ENCODE data around the gene C6orf120. TPM values are rescaled to one million over a fixed set of nuclear protein-coding genes. Genes with fewer than 3 reads are reported as not detected.

The C6orf120 gene
- total and polyA plus RNA-seq, 2 of the 13 experiments (the other 11 are each of a cell fraction or from before 2014, with no cell fraction given) = 21.7 to 29.9 TPM

DNA sequence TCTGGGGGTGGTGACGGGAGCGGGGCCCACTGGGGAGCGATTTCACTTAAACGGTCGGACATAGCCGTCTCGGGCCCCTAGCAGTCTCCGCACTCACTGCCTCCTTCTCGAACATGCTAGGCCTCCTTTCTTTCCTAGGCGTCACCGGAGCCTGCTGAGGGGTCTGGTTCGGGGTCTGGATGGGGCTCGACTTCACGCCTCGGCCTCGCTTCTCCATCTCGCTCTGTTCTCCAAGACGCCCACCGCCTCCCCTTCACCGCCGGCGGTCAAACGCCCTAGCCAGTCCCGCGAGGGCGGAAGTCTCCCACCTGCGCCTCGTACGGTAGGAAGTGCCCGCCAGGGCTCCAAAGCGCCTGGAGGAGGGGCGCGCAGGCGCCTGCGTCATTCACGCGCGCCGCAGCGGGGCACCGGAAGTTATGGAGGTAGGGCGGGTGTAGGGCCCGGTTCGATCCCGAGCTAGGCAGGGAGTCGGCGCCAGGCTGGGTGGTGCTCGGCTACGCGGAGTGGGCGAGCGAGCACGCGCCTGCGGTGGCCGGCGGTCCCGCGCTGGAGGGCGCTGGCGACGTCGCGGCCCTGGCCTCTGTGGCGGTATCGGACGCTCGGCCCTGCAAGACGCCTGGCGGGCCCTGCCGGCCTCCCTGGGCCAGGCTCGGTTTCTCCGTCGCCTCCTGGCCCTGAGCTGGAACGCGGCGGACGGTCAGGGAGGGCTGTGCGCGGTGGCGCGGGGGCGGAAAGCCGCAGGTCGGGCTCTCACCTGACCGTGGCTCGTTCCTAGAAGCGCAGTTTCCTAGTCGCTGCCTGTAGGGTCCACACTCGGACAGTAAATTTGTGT, 49.5 kb downstream of the C6orf120 start, which contains the start of the genes DYNLT2 and ERMARD (continued):
- TF ChIP-seq, protein P1, sequence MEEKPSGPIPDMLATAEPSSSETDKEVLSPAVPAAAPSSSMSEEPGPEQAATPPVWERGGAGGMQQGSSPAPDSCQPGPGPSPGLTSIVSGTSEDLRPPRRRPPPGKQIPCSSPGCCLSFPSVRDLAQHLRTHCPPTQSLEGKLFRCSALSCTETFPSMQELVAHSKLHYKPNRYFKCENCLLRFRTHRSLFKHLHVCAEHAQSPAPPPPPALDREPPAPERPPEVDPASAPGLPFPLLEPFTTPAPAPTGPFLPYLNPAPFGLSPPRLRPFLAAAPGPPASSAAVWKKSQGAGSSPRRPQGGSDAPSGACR (CRISPR knock-in tag; IDR thresholded peaks at IDR 0.05) = peak; percentile 99; the same call in 1 of the 2 replicates
- TF ChIP-seq NCOA2 (CRISPR knock-in tag; IDR thresholded peaks at IDR 0.05) (peak; percentile 66), PRMT3 (CRISPR knock-in tag; IDR thresholded peaks at IDR 0.05; ENCODE audit: borderline replicate concordance, low read depth) (no peak; the same call in 1 of the 2 replicates), ZNF569 (CRISPR knock-in tag; IDR thresholded peaks at IDR 0.05; ENCODE audit: borderline replicate concordance) (peak; percentile 28), ZSCAN20 (CRISPR knock-in tag; IDR thresholded peaks at IDR 0.05; ENCODE audit: borderline replicate concordance) (peak; percentile 98), GZF1 (CRISPR knock-in tag; IDR thresholded peaks at IDR 0.05) (peak; percentile 93), RARG (CRISPR knock-in tag; IDR thresholded peaks at IDR 0.05; ENCODE audit: low read depth) (no peak), CC2D1A (CRISPR knock-in tag; IDR thresholded peaks at IDR 0.05) (no peak), BHLHE40 (IDR thresholded peaks at IDR 0.05; ENCODE audit: low read length) (peak; percentile 41), KDM4B (CRISPR knock-in tag; IDR thresholded peaks at IDR 0.05) (peak; percentile 90; the same call in 1 of the 2 replicates), POLR2AphosphoS5 (IDR thresholded peaks at IDR 0.05; ENCODE audit: low read depth, low read length) (peak; percentile 97), KLF16 (CRISPR knock-in tag; IDR thresholded peaks at IDR 0.05) (peak; percentile 71 to 96; a peak in 2 of 4 replicates), ZSCAN12 (CRISPR knock-in tag; IDR thresholded peaks at IDR 0.05) (peak; percentile 96), ZNF34 (CRISPR knock-in tag; IDR thresholded peaks at IDR 0.05; ENCODE audit: borderline replicate concordance) (peak; percentile 96; the same call in 1 of the 2 replicates), ARNT (IDR thresholded peaks at IDR 0.05) (no peak), TMF1 (CRISPR knock-in tag; IDR thresholded peaks at IDR 0.05; ENCODE audit: low read depth) (peak; percentile 95), ZNF883 (CRISPR knock-in tag; IDR thresholded peaks at IDR 0.05; ENCODE audit: not compliant biosample characterization) (peak; percentile 96), SIX1 (CRISPR knock-in tag; IDR thresholded peaks at IDR 0.05; ENCODE audit: borderline replicate concordance) (no peak; the same call in 1 of the 2 replicates), ZNF484 (CRISPR knock-in tag; IDR thresholded peaks at IDR 0.05; ENCODE audit: borderline replicate concordance, low read depth) (no peak), ZNF562 (CRISPR knock-in tag; IDR thresholded peaks at IDR 0.05; ENCODE audit: borderline replicate concordance) (no peak), ZNF549 (CRISPR knock-in tag; IDR thresholded peaks at IDR 0.05) (no peak)
- TF ChIP-seq, protein P2, sequence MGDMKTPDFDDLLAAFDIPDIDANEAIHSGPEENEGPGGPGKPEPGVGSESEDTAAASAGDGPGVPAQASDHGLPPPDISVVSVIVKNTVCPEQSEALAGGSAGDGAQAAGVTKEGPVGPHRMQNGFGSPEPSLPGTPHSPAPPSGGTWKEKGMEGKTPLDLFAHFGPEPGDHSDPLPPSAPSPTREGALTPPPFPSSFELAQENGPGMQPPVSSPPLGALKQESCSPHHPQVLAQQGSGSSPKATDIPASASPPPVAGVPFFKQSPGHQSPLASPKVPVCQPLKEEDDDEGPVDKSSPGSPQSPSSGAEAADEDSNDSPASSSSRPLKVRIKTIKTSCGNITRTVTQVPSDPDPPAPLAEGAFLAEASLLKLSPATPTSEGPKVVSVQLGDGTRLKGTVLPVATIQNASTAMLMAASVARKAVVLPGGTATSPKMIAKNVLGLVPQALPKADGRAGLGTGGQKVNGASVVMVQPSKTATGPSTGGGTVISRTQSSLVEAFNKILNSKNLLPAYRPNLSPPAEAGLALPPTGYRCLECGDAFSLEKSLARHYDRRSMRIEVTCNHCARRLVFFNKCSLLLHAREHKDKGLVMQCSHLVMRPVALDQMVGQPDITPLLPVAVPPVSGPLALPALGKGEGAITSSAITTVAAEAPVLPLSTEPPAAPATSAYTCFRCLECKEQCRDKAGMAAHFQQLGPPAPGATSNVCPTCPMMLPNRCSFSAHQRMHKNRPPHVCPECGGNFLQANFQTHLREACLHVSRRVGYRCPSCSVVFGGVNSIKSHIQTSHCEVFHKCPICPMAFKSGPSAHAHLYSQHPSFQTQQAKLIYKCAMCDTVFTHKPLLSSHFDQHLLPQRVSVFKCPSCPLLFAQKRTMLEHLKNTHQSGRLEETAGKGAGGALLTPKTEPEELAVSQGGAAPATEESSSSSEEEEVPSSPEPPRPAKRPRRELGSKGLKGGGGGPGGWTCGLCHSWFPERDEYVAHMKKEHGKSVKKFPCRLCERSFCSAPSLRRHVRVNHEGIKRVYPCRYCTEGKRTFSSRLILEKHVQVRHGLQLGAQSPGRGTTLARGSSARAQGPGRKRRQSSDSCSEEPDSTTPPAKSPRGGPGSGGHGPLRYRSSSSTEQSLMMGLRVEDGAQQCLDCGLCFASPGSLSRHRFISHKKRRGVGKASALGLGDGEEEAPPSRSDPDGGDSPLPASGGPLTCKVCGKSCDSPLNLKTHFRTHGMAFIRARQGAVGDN (CRISPR knock-in tag; IDR thresholded peaks at IDR 0.05) = peak; percentile 99
- TF ChIP-seq, protein P3, sequence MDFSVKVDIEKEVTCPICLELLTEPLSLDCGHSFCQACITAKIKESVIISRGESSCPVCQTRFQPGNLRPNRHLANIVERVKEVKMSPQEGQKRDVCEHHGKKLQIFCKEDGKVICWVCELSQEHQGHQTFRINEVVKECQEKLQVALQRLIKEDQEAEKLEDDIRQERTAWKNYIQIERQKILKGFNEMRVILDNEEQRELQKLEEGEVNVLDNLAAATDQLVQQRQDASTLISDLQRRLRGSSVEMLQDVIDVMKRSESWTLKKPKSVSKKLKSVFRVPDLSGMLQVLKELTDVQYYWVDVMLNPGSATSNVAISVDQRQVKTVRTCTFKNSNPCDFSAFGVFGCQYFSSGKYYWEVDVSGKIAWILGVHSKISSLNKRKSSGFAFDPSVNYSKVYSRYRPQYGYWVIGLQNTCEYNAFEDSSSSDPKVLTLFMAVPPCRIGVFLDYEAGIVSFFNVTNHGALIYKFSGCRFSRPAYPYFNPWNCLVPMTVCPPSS (IDR thresholded peaks at IDR 0.05) = no peak
- TF ChIP-seq, protein P4, sequence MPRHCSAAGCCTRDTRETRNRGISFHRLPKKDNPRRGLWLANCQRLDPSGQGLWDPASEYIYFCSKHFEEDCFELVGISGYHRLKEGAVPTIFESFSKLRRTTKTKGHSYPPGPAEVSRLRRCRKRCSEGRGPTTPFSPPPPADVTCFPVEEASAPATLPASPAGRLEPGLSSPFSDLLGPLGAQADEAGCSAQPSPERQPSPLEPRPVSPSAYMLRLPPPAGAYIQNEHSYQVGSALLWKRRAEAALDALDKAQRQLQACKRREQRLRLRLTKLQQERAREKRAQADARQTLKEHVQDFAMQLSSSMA (CRISPR knock-in tag; IDR thresholded peaks at IDR 0.05) = peak; percentile 95
